ENCODE measurements around the gene CNPY1. TPM values are rescaled to one million over a fixed set of nuclear protein-coding genes. Genes with fewer than 3 reads are reported as not detected.

CNPY1 gene
- total and polyA plus RNA-seq, 2 experiments from 2014 or later: not detected

- no peak for DNase-seq
- Histone ChIP-seq H3K4me3 (no peak overlapping the region), H3K27me3 (replicated peaks; ENCODE audit: insufficient read depth) (peaks cover 95% of the 10 kb centered on the region), H3K36me3 (ENCODE audit: low read depth) (no peaks in the 10 kb centered on the region), H3F3A (ENCODE audit: insufficient read depth) (no peaks in the 10 kb centered on the region), H3K9me2 (ENCODE audit: insufficient read depth) (no peaks in the 10 kb centered on the region), H3K4me2 (ENCODE audit: unreplicated experiment) (no peak overlapping the region), H4K20me1 (ENCODE audit: insufficient read depth) (no peaks in the 10 kb centered on the region), H3K4me1 (ENCODE audit: insufficient read depth) (no peaks in the 10 kb centered on the region), H3K27ac (no peak overlapping the region), H3K79me2 (ENCODE audit: insufficient read depth) (no peaks in the 10 kb centered on the region), H3K9me3 (ENCODE audit: low read depth) (no peaks in the 10 kb centered on the region), H3K9ac (no peak overlapping the region), H2AFZ (no peak overlapping the region)
- TF ChIP-seq EZH2 (IDR thresholded peaks at IDR 0.05; ENCODE audit: insufficient read depth, poor library complexity, severe bottlenecking) (no peak), EZH2phosphoT487 (IDR thresholded peaks at IDR 0.05; ENCODE audit: insufficient read depth, low read depth) (no peak)
- 4% methylated on average over 8 of the region's 8 CpGs for WGBS, 2 experiments (ENCODE audit: low coverage in 1 of 2, low lambda C conversion rate in 2 of 2, missing lambda C conversion rate in 2 of 2)
- in situ Hi-C loops (cut with MboI): no loop called here
Measured at GRCh38 chr7:155470186-155470487, 76.2 kb downstream of the CNPY1 start.

- Histone ChIP-seq H3F3A (ENCODE audit: insufficient read depth) (no peaks in the 10 kb centered on the region), H3K4me1 (ENCODE audit: insufficient read depth) (no peaks in the 10 kb centered on the region), H3K4me2 (ENCODE audit: unreplicated experiment) (no peak overlapping the region), H3K4me3 (no peak overlapping the region), H3K9ac (no peak overlapping the region), H2AFZ (no peak overlapping the region), H3K9me3 (ENCODE audit: low read depth) (no peaks in the 10 kb centered on the region), H3K27me3 (replicated peaks; ENCODE audit: insufficient read depth) (peaks cover 96% of the 10 kb centered on the region), H4K20me1 (ENCODE audit: insufficient read depth) (no peaks in the 10 kb centered on the region), H3K27ac (no peak overlapping the region), H3K36me3 (ENCODE audit: low read depth) (no peaks in the 10 kb centered on the region), H3K79me2 (ENCODE audit: insufficient read depth) (no peaks in the 10 kb centered on the region), H3K9me2 (ENCODE audit: insufficient read depth) (no peaks in the 10 kb centered on the region)
- TF ChIP-seq EZH2phosphoT487 (IDR thresholded peaks at IDR 0.05; ENCODE audit: insufficient read depth, low read depth) (no peak), EZH2 (IDR thresholded peaks at IDR 0.05; ENCODE audit: insufficient read depth, poor library complexity, severe bottlenecking) (no peak)
- WGBS, 2 experiments (ENCODE audit: low coverage in 1 of 2, low lambda C conversion rate in 2 of 2, missing lambda C conversion rate in 2 of 2): 8 to 10% methylated on average over 12 of the region's 12 CpGs
- in situ Hi-C loops (cut with MboI): no loop called here
- no peak for DNase-seq
Measured at GRCh38 chr7:155469311-155470185, 76.8 kb downstream of the CNPY1 start.

GRCh38 chr7:155468785-155469148 lies 77.6 kb downstream of the CNPY1 start:
- no peak for DNase-seq
- H3F3A ChIP-seq (ENCODE audit: insufficient read depth): no peaks in the 10 kb centered on the region
- H3K9ac ChIP-seq: no peak overlapping the region
- no peak overlapping the region for H3K4me3 ChIP-seq
- H3K27me3 ChIP-seq (replicated peaks; ENCODE audit: insufficient read depth): peaks cover 96% of the 10 kb centered on the region
- H3K36me3 ChIP-seq (ENCODE audit: low read depth): no peaks in the 10 kb centered on the region
- H3K4me2 ChIP-seq (ENCODE audit: unreplicated experiment): no peak overlapping the region
- no peaks in the 10 kb centered on the region for H3K9me3 ChIP-seq (ENCODE audit: low read depth)
- no peaks in the 10 kb centered on the region for H3K9me2 ChIP-seq (ENCODE audit: insufficient read depth)
- no peak for TF ChIP-seq EZH2 (IDR thresholded peaks at IDR 0.05; ENCODE audit: insufficient read depth, poor library complexity, severe bottlenecking)
- TF ChIP-seq EZH2phosphoT487 (IDR thresholded peaks at IDR 0.05; ENCODE audit: insufficient read depth, low read depth): no peak
- no peaks in the 10 kb centered on the region for H3K4me1 ChIP-seq (ENCODE audit: insufficient read depth)
- H3K79me2 ChIP-seq (ENCODE audit: insufficient read depth): no peaks in the 10 kb centered on the region
- no peaks in the 10 kb centered on the region for H4K20me1 ChIP-seq (ENCODE audit: insufficient read depth)
- H3K27ac ChIP-seq: no peak overlapping the region
- 14 to 15% methylated on average over 10 of the region's 10 CpGs for WGBS, 2 experiments (ENCODE audit: low coverage in 1 of 2, low lambda C conversion rate in 2 of 2, missing lambda C conversion rate in 2 of 2)
- in situ Hi-C loops (cut with MboI): no loop called here
- H2AFZ ChIP-seq: no peak overlapping the region

- no peak overlapping the region for H3K4me3 ChIP-seq
- 4% methylated on average over 66 to 68 of the region's 70 CpGs for WGBS, 2 experiments (ENCODE audit: low coverage in 1 of 2, low lambda C conversion rate in 2 of 2, missing lambda C conversion rate in 2 of 2)
- no peak for DNase-seq
- H2AFZ ChIP-seq: no peak overlapping the region
- no peaks in the 10 kb centered on the region for H3K36me3 ChIP-seq (ENCODE audit: low read depth)
- in situ Hi-C loops (cut with MboI): no loop called here
- TF ChIP-seq EZH2phosphoT487 (IDR thresholded peaks at IDR 0.05; ENCODE audit: insufficient read depth, low read depth): no peak
- TF ChIP-seq EZH2 (IDR thresholded peaks at IDR 0.05; ENCODE audit: insufficient read depth, poor library complexity, severe bottlenecking): peak; percentile 12
- no peaks in the 10 kb centered on the region for H3K9me3 ChIP-seq (ENCODE audit: low read depth)
- H3K79me2 ChIP-seq (ENCODE audit: insufficient read depth): no peaks in the 10 kb centered on the region
- H3K9me2 ChIP-seq (ENCODE audit: insufficient read depth): no peaks in the 10 kb centered on the region
- H3K27ac ChIP-seq: no peak overlapping the region
- no peaks in the 10 kb centered on the region for H3F3A ChIP-seq (ENCODE audit: insufficient read depth)
- peaks cover 93% of the 10 kb centered on the region for H3K27me3 ChIP-seq (replicated peaks; ENCODE audit: insufficient read depth)
- no peaks in the 10 kb centered on the region for H3K4me1 ChIP-seq (ENCODE audit: insufficient read depth)
- no peak overlapping the region for H3K9ac ChIP-seq
- no peaks in the 10 kb centered on the region for H4K20me1 ChIP-seq (ENCODE audit: insufficient read depth)
- no peak overlapping the region for H3K4me2 ChIP-seq (ENCODE audit: unreplicated experiment)
Measured at GRCh38 chr7:155467846-155468784, 78.2 kb downstream of the CNPY1 start.
